Stimulated activated CD8-positive, alpha-beta memory T cell treated with anti-CD3 and anti-CD28 coated beads, Interleukin-12 subunit alpha, Interleukin-12 subunit beta, amount 100 ng/mL, for 1 hour (primary cell): Measurements from ENCODE around the gene MUCL3.
A peak's percentile ranks its signal among the peaks of the same experiment; 100 is the strongest.
"Not testable (repeated sequence)": the region's sequence is repeated elsewhere in the genome, so short reads cannot be mapped to it uniquely, and the experiment has no call there.

Experiments used
- DNase-seq: peaks from one replicate; pipeline ENCODE4 v3.0.0-alpha.2; 2020; ENCODE audit warnings: low read depth

Gene MUCL3

GRCh38 chr6:30940361-30940986, at the start of gene MUCL3:
MUCL3 (plus strand) TSS chr6:30940973; CDS start chr6:30941000, 27 bp downstream.
- no peak for DNase-seq

GRCh38 chr6:30891450-30891723, 49.4 kb upstream of the MUCL3 start:
- no peak for DNase-seq

- no peak for DNase-seq
Measured at GRCh38 chr6:30891816-30892538, 48.8 kb upstream of the MUCL3 start.

- no peak for DNase-seq
Measured at GRCh38 chr6:30893001-30893591, 47.7 kb upstream of the MUCL3 start.

- DNase-seq: no peak
Measured at GRCh38 chr6:30893666-30894065, 47.1 kb upstream of the MUCL3 start.

- DNase-seq: no peak
Measured at GRCh38 chr6:30894381-30894780, 46.4 kb upstream of the MUCL3 start.

GRCh38 chr6:30894935-30895334, 45.8 kb upstream of the MUCL3 start:
- DNase-seq: no peak

- DNase-seq: no peak
Measured at GRCh38 chr6:30895343-30895742, 45.4 kb upstream of the MUCL3 start.

GRCh38 chr6:30896541-30896940, 44.2 kb upstream of the MUCL3 start:
- DNase-seq: no peak

- no peak for DNase-seq
Measured at GRCh38 chr6:30897882-30898281, 42.9 kb upstream of the MUCL3 start.

GRCh38 chr6:30898750-30899360, 41.9 kb upstream of the MUCL3 start:
- no peak for DNase-seq

- no peak for DNase-seq
Measured at GRCh38 chr6:30900863-30901417, 39.8 kb upstream of the MUCL3 start.

- DNase-seq: no peak
Measured at GRCh38 chr6:30901436-30901835, 39.3 kb upstream of the MUCL3 start.

GRCh38 chr6:30902196-30902595, 38.6 kb upstream of the MUCL3 start:
- DNase-seq: not testable (repeated sequence)

- DNase-seq: no peak
Measured at GRCh38 chr6:30902709-30903108, 38.1 kb upstream of the MUCL3 start.

- DNase-seq: no peak
Measured at GRCh38 chr6:30903236-30903635, 37.5 kb upstream of the MUCL3 start.

- not testable (repeated sequence) for DNase-seq
Measured at GRCh38 chr6:30907290-30907757, 33.4 kb upstream of the MUCL3 start.

- peak; percentile 89 for DNase-seq
Measured at GRCh38 chr6:30907758-30908591, 32.8 kb upstream of the MUCL3 start, which contains the start of gene GTF2H4. GTF2H4 (plus strand) TSS chr6:30908207.

GRCh38 chr6:30908700-30909099, 32.1 kb upstream of the MUCL3 start:
- no peak for DNase-seq

GRCh38 chr6:30910473-30910872, 30.3 kb upstream of the MUCL3 start:
- DNase-seq: not testable (repeated sequence)

- no peak for DNase-seq
Measured at GRCh38 chr6:30912746-30913520, 27.8 kb upstream of the MUCL3 start.
